PFSK-1 (cell line): ENCODE data around the gene NPAS2.

Experiments used
- FOXP2 ChIP-seq: optimal IDR thresholded peaks from 2 replicates; pipeline ENCODE3; 2011; ENCODE audit warnings: borderline replicate concordance, control low read depth, inconsistent platforms; ENCODE audit not compliant: insufficient read depth; ENCODE audit errors: extremely low read length, extremely low read depth
- POLR2AphosphoS5 ChIP-seq: IDR thresholded peaks from 2 replicates; pipeline ENCODE4 v1.6.1; 2012; ENCODE audit warnings: low read depth, mild to moderate bottlenecking, control low read depth, low read length, moderate library complexity
- REST ChIP-seq, 2 experiments: IDR thresholded peaks; 2 replicates each; pipeline versions ENCODE4 v1.6.1 to v1.8.0; 2011 to 2012; ENCODE audit warnings: low read depth in 2 of 2, low read length in 2 of 2, control low read depth in 1 of 2, inconsistent platforms in 1 of 2, mild to moderate bottlenecking in 1 of 2, moderate library complexity in 1 of 2; ENCODE audit not compliant: insufficient read depth in 1 of 2
- SIN3A ChIP-seq: IDR thresholded peaks from 2 replicates; pipeline ENCODE4 v1.6.1; 2012; ENCODE audit warnings: mild to moderate bottlenecking, low read length, moderate library complexity, borderline replicate concordance; ENCODE audit not compliant: insufficient read depth
- TAF1 ChIP-seq: IDR thresholded peaks from 2 replicates; pipeline ENCODE4 v1.6.1; 2012; ENCODE audit warnings: low read length, control low read depth, borderline replicate concordance; ENCODE audit not compliant: insufficient read depth

Gene NPAS2

GRCh38 chr2:100983201-100983600 is 163.3 kb downstream of the NPAS2 start:
- TF ChIP-seq POLR2AphosphoS5 (no peak), SIN3A (no peak), FOXP2 (no peak), REST (IDR thresholded peaks at IDR 0.05; ENCODE audit: insufficient read depth in 1 of 2, low read depth in 2 of 2, low read length in 2 of 2) (no peak), TAF1 (no peak)

DNA sequence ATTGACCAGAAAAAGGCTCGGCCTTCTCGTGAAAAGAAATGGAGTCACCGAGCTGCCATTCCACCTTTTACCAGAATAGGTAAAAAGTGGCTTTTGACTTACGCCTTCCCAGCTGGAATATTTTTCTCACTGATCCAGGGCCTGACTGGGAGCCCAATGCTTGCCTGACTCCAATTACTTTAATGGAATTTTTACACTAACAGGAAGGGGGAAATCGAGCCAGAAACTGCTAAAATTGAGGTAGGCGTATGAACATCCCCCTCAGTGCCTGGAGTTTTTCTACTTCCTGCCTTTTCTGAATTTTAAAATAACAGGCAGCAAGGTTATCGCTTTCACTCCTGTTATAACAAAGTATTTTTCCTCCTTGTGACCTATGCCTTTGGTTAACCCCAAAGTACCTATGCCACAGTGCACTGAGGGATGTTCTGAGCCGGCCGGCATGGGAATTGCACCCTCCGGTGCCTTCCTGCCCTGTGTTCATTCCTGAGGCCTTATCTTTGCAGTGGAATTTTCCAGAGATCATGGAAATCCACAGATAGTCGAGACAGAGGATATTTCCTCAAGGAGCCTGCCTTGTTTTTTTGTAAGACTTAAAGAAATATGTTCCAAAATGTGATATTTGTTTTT is 163.9 kb downstream of the NPAS2 start:
- TF ChIP-seq TAF1 (no peak), FOXP2 (no peak), SIN3A (no peak), REST (IDR thresholded peaks at IDR 0.05; ENCODE audit: insufficient read depth in 1 of 2, low read depth in 2 of 2, low read length in 2 of 2) (no peak), POLR2AphosphoS5 (no peak)

DNA sequence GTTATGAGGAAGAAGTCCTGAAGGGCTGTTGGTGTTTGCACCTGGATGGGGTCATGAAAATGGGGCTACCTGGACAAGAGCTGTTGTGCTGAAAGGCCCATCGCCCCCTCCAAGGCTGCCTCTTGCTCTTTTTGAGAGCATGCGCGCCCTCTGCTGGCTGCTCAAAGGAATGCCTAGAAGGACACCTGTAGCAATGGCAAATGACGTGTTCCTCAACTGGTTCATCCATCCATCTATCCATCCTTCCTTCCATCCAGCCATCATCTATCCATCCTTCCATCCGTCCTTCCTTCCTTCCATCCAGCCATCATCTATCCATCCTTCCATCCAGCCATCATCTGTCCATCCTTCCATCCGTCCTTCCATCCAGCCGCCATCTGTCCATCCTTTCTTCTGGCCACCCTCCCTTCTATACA is 165.0 kb downstream of the NPAS2 start:
- TF ChIP-seq TAF1 (no peak), POLR2AphosphoS5 (no peak), REST (IDR thresholded peaks at IDR 0.05; ENCODE audit: insufficient read depth in 1 of 2, low read depth in 2 of 2, low read length in 2 of 2) (no peak), SIN3A (no peak), FOXP2 (no peak)

DNA sequence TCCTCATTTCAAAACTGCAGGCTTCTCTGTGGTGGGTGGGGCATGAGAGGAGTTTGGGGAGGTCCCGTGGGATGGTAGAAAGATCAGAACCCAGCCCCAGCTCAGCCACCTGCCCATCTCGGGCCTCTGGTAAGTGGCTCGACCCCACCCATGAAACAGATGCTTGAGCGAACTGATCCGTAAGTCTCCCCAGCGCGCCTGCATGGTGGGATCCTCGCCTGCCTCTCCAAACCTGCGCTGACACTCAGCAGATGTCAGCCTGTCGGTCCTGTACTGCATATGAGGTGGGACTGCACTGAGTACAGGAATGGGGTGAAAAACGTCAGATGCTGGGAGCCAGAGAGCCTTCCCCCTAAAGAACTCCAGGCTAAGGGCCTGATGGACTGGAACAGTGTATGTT is 166.2 kb downstream of the NPAS2 start:
- TF ChIP-seq POLR2AphosphoS5, result no peak
- TF ChIP-seq SIN3A, result no peak
- no peak for TF ChIP-seq FOXP2
- TF ChIP-seq REST (IDR thresholded peaks at IDR 0.05; ENCODE audit: insufficient read depth in 1 of 2, low read depth in 2 of 2, low read length in 2 of 2), result no peak
- no peak for TF ChIP-seq TAF1

DNA sequence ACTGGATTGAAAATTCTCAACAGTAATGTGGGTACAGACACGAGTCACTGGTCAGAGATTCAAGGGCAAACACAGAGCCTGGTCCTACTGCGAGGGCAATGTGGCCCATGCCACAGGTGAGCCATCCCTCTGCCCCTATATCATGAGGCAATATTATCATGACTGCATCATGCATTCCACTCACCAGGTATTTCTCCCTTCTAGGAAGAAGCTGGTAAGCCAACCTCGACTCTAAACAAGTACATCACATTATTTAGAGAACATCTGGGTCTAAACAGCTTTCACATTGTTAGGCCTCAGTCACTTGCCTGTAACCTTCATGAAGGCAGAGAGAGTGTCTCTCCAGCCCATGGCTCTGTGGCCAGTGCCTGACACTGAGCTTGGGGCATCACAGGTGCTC is 167.6 kb downstream of the NPAS2 start:
- no peak for TF ChIP-seq FOXP2
- TF ChIP-seq REST (IDR thresholded peaks at IDR 0.05; ENCODE audit: insufficient read depth in 1 of 2, low read depth in 2 of 2, low read length in 2 of 2), result no peak
- TF ChIP-seq SIN3A, result no peak
- no peak for TF ChIP-seq POLR2AphosphoS5
- no peak for TF ChIP-seq TAF1
